ENCODE results near the gene FITM1.

The FITM1 gene

GRCh38 chr14:24150993-24151392, 20.5 kb downstream of the FITM1 start:
- no peak for DNase-seq (ENCODE audit: low spot score)
- no peak for TF ChIP-seq CTCF (IDR thresholded peaks at IDR 0.05; ENCODE audit: extremely low read depth, missing control alignments)

GRCh38 chr14:24151404-24152080, 21.1 kb downstream of the FITM1 start:
- no peak for TF ChIP-seq CTCF (IDR thresholded peaks at IDR 0.05; ENCODE audit: extremely low read depth, missing control alignments)

GRCh38 chr14:24155100-24155499, 24.6 kb downstream of the FITM1 start:
- TF ChIP-seq CTCF (IDR thresholded peaks at IDR 0.05; ENCODE audit: extremely low read depth, missing control alignments), result no peak
- DNase-seq (ENCODE audit: low spot score), result no peak

More at GRCh38 chr14:24151404-24152080, 21.1 kb downstream of the FITM1 start:
- DNase-seq (ENCODE audit: low spot score), result no peak

- DNase-seq (ENCODE audit: low spot score), result no peak
- no peak for TF ChIP-seq CTCF (IDR thresholded peaks at IDR 0.05; ENCODE audit: extremely low read depth, missing control alignments)
Measured at GRCh38 chr14:24156840-24157239, 26.4 kb downstream of the FITM1 start.

- DNase-seq (ENCODE audit: low spot score), result no peak
- no peak for TF ChIP-seq CTCF (IDR thresholded peaks at IDR 0.05; ENCODE audit: extremely low read depth, missing control alignments)
Measured at GRCh38 chr14:24157331-24157730, 26.9 kb downstream of the FITM1 start.

- no peak for DNase-seq (ENCODE audit: low spot score)
- TF ChIP-seq CTCF (IDR thresholded peaks at IDR 0.05; ENCODE audit: extremely low read depth, missing control alignments), result no peak
Measured at GRCh38 chr14:24159777-24160498, 29.5 kb downstream of the FITM1 start.

- no peak for TF ChIP-seq CTCF (IDR thresholded peaks at IDR 0.05; ENCODE audit: extremely low read depth, missing control alignments)
- DNase-seq (ENCODE audit: low spot score), result no peak
Measured at GRCh38 chr14:24160499-24160849, 30.0 kb downstream of the FITM1 start.
